ES-I3 (cell line): ENCODE results near the gene NFIB.

Experiments
- H3K36me3 ChIP-seq: 2 replicates; pipeline ENCODE4 v1.6.1; 2013; ENCODE audit warnings: mild to moderate bottlenecking, low read length, control low read depth, moderate library complexity; ENCODE audit not compliant: insufficient read depth
- H3K4me1 ChIP-seq: 2 replicates; pipeline ENCODE4 v1.6.1; 2013; ENCODE audit warnings: mild to moderate bottlenecking, control low read depth, low read length; ENCODE audit not compliant: insufficient read depth
- H3K9ac ChIP-seq: 2 replicates; pipeline ENCODE4 v1.6.1; 2013; ENCODE audit warnings: low read depth, mild to moderate bottlenecking, low read length, moderate library complexity
- H3K9me3 ChIP-seq: 2 replicates; pipeline ENCODE4 v1.6.1; 2013; ENCODE audit warnings: mild to moderate bottlenecking, low read length, moderate library complexity; ENCODE audit not compliant: control insufficient read depth, insufficient read depth

Gene NFIB

GRCh38 chr9:14179449-14179848 lies 134.5 kb downstream of the NFIB start:
- no peaks in the 10 kb centered on the region for H3K9me3 ChIP-seq

GRCh38 chr9:14175778-14176177 lies 138.2 kb downstream of the NFIB start:
- Histone ChIP-seq H3K9ac (no peak overlapping the region), H3K9me3 (no peaks in the 10 kb centered on the region), H3K4me1 (no peaks in the 10 kb centered on the region), H3K36me3 (no peaks in the 10 kb centered on the region)

More at GRCh38 chr9:14179449-14179848, 134.5 kb downstream of the NFIB start:
- H3K36me3 ChIP-seq: no peaks in the 10 kb centered on the region
- no peaks in the 10 kb centered on the region for H3K4me1 ChIP-seq
- H3K9ac ChIP-seq: no peak overlapping the region

- H3K9me3 ChIP-seq: no peaks in the 10 kb centered on the region
- H3K4me1 ChIP-seq: no peaks in the 10 kb centered on the region
- H3K36me3 ChIP-seq: no peaks in the 10 kb centered on the region
- no peak overlapping the region for H3K9ac ChIP-seq
These were observed 140.2 kb downstream of the NFIB start for GRCh38 chr9:14173713-14174112.

GRCh38 chr9:14170973-14171596 lies 142.9 kb downstream of the NFIB start:
- no peaks in the 10 kb centered on the region for H3K9me3 ChIP-seq
- H3K4me1 ChIP-seq: no peaks in the 10 kb centered on the region
- H3K9ac ChIP-seq: no peak overlapping the region
- H3K36me3 ChIP-seq: no peaks in the 10 kb centered on the region

- H3K4me1 ChIP-seq: no peaks in the 10 kb centered on the region
- H3K9me3 ChIP-seq: no peaks in the 10 kb centered on the region
- H3K36me3 ChIP-seq: no peaks in the 10 kb centered on the region
- H3K9ac ChIP-seq: no peak overlapping the region
These were observed 143.5 kb downstream of the NFIB start for GRCh38 chr9:14170392-14170931.

- Histone ChIP-seq H3K9ac (no peak overlapping the region), H3K36me3 (no peaks in the 10 kb centered on the region), H3K4me1 (no peaks in the 10 kb centered on the region), H3K9me3 (no peaks in the 10 kb centered on the region)
These were observed 145.6 kb downstream of the NFIB start for GRCh38 chr9:14168381-14168780.

GRCh38 chr9:14165376-14166035 lies 148.4 kb downstream of the NFIB start:
- H3K36me3 ChIP-seq: no peaks in the 10 kb centered on the region
- no peaks in the 10 kb centered on the region for H3K4me1 ChIP-seq
- no peaks in the 10 kb centered on the region for H3K9me3 ChIP-seq

GRCh38 chr9:14164908-14165307 lies 149.0 kb downstream of the NFIB start:
- H3K9me3 ChIP-seq: no peaks in the 10 kb centered on the region
- no peak overlapping the region for H3K9ac ChIP-seq
- no peaks in the 10 kb centered on the region for H3K36me3 ChIP-seq
- H3K4me1 ChIP-seq: peaks cover under 1% of the 10 kb centered on the region; the same call in 1 of the 2 replicates

More at GRCh38 chr9:14165376-14166035, 148.4 kb downstream of the NFIB start:
- H3K9ac ChIP-seq: no peak overlapping the region

- no peaks in the 10 kb centered on the region for H3K36me3 ChIP-seq
- no peak overlapping the region for H3K9ac ChIP-seq
- peaks cover 11% of the 10 kb centered on the region for H3K4me1 ChIP-seq
- no peaks in the 10 kb centered on the region for H3K9me3 ChIP-seq
These were observed 154.3 kb downstream of the NFIB start for GRCh38 chr9:14159440-14160216.

GRCh38 chr9:14158916-14159315 lies 155.0 kb downstream of the NFIB start:
- Histone ChIP-seq H3K36me3 (no peaks in the 10 kb centered on the region), H3K9me3 (no peaks in the 10 kb centered on the region), H3K9ac (no peak overlapping the region), H3K4me1 (peaks cover 11% of the 10 kb centered on the region)

GRCh38 chr9:14158136-14158813 lies 155.7 kb downstream of the NFIB start:
- peaks cover 11% of the 10 kb centered on the region for H3K4me1 ChIP-seq

GRCh38 chr9:14157191-14157590 lies 156.8 kb downstream of the NFIB start:
- H3K9me3 ChIP-seq: no peaks in the 10 kb centered on the region
- no peaks in the 10 kb centered on the region for H3K36me3 ChIP-seq
- H3K9ac ChIP-seq: no peak overlapping the region
- peaks cover 11% of the 10 kb centered on the region for H3K4me1 ChIP-seq

More at GRCh38 chr9:14158136-14158813, 155.7 kb downstream of the NFIB start:
- no peaks in the 10 kb centered on the region for H3K9me3 ChIP-seq
- no peaks in the 10 kb centered on the region for H3K36me3 ChIP-seq
- H3K9ac ChIP-seq: no peak overlapping the region

GRCh38 chr9:14156046-14156445 lies 157.9 kb downstream of the NFIB start:
- no peaks in the 10 kb centered on the region for H3K36me3 ChIP-seq
- H3K9me3 ChIP-seq: no peaks in the 10 kb centered on the region
- H3K4me1 ChIP-seq: peaks cover 11% of the 10 kb centered on the region
- no peak overlapping the region for H3K9ac ChIP-seq

GRCh38 chr9:14155237-14155636 lies 158.7 kb downstream of the NFIB start:
- no peaks in the 10 kb centered on the region for H3K36me3 ChIP-seq
- H3K4me1 ChIP-seq: peaks cover 11% of the 10 kb centered on the region
- H3K9me3 ChIP-seq: no peaks in the 10 kb centered on the region
- H3K9ac ChIP-seq: no peak overlapping the region
